CD4-positive, alpha-beta T cell (primary cell): ENCODE results near the gene RFNG. TPM values are rescaled to one million over a fixed set of nuclear protein-coding genes. Genes with fewer than 3 reads are reported as not detected.
A peak's percentile ranks its signal among the peaks of the same experiment; 100 is the strongest.

Experiments used
- ATAC-seq: fragments of 200-7000 bp; cut with Tn5 transposase; one replicate; pipeline ENCODE4 v1.10.0; 2022; ENCODE audit warnings: mild to moderate bottlenecking; ENCODE audit not compliant: poor library complexity
- CTCF ChIA-PET: fragments of 350-600 bp; sonication (Branson Sonifier 250); formaldehyde crosslinking; loops from one replicate; lab custom pipeline; 2021; ENCODE audit warnings: antibody characterized with exemption, inconsistent platforms; lab: Charles Lee
- POLR2A ChIA-PET: fragments of 350-600 bp; sonication (Branson Sonifier 250); formaldehyde crosslinking; loops from one replicate; lab custom pipeline; 2021; ENCODE audit warnings: antibody characterized with exemption, inconsistent platforms; lab: Charles Lee
- DNase-seq, 14 experiments: peaks; one replicate each; pipeline ENCODE4 v3.0.0-alpha.2; 2013 to 2020; ENCODE audit warnings: mixed read lengths in 2 of 14
- H3K27ac ChIP-seq, 2 donors: one replicate each; pipeline versions ENCODE4 v1.5.1 to v1.7.0; 2013; ENCODE audit warnings: low read length in 2 of 2, low read depth in 1 of 2, mild to moderate bottlenecking in 1 of 2
- H3K27me3 ChIP-seq, 2 experiments: 1 replicate in 1 of 2; 2 replicates in 1 of 2; pipeline versions ENCODE4 v1.6.1 to v1.7.0; 2013; ENCODE audit warnings: low read length in 2 of 2, control low read depth in 1 of 2, mild to moderate bottlenecking in 1 of 2, moderate library complexity in 1 of 2; ENCODE audit not compliant: insufficient read depth in 2 of 2, control insufficient read depth in 1 of 2
- H3K36me3 ChIP-seq: one replicate; pipeline ENCODE4 v1.6.1; 2013; ENCODE audit warnings: low read length, control low read depth; ENCODE audit not compliant: insufficient read depth
- H3K4me1 ChIP-seq: one replicate; pipeline ENCODE4 v1.6.1; 2013; ENCODE audit warnings: low read length, control low read depth; ENCODE audit not compliant: insufficient read depth
- H3K4me3 ChIP-seq: one replicate; pipeline ENCODE4 v1.5.1; 2013; ENCODE audit warnings: mild to moderate bottlenecking, low read length, moderate library complexity
- H3K9me3 ChIP-seq, 2 experiments: 1 replicate in 1 of 2; 2 replicates in 1 of 2; pipeline versions ENCODE4 v1.6.1 to v1.7.0; 2013; ENCODE audit warnings: low read length in 2 of 2, mild to moderate bottlenecking in 2 of 2, control low read depth in 1 of 2, moderate library complexity in 1 of 2; ENCODE audit not compliant: control insufficient read depth in 1 of 2, insufficient read depth in 1 of 2
- H3K27ac Mint-ChIP-seq: one replicate; pipeline ENCODE4 v1.8.0; 2020; ENCODE audit warnings: mixed read lengths
- H3K27me3 Mint-ChIP-seq: one replicate; pipeline ENCODE4 v1.8.0; 2021; ENCODE audit warnings: mixed read lengths
- H3K36me3 Mint-ChIP-seq: one replicate; pipeline ENCODE4 v1.8.0; 2021; ENCODE audit warnings: low read depth, mixed read lengths
- H3K4me1 Mint-ChIP-seq: one replicate; pipeline ENCODE4 v1.8.0; 2021; ENCODE audit warnings: low read depth, mixed read lengths
- H3K4me3 Mint-ChIP-seq: one replicate; pipeline ENCODE4 v1.8.0; 2020; ENCODE audit warnings: mild to moderate bottlenecking, mixed read lengths
- H3K9me3 Mint-ChIP-seq: one replicate; pipeline ENCODE4 v1.8.0; 2020; ENCODE audit warnings: mixed read lengths
- CTCF ChIP-seq: fragments of 200-600 bp; IDR thresholded peaks from one replicate; pipeline ENCODE4 v1.8.0; 2022; ENCODE audit warnings: antibody characterized with exemption, mild to moderate bottlenecking
- intact Hi-C, 2 experiments: fragments of 100-400 bp; cut with DNase I in 1 of 2; cut with micrococcal nuclease in 1 of 2; formaldehyde crosslinking; loops; one replicate each; pipeline versions ENCODE4 v1.15.1 to v1.9.0; 2023 to 2025; cut with DNase I, micrococcal nuclease
- total RNA-seq, 174 experiments: library from RNA in 2 of 174; stranded (reverse) in 2 of 174; gene quantifications; one replicate each; pipeline ENCODE4 v1.2.3 and lab custom pipeline; 2021 to 2026

The RFNG gene
- total RNA-seq, 2 experiments from 2014 or later, result 28.1 to 31.2 TPM

GRCh38 chr17:82035956-82036633 is 15.5 kb downstream of the RFNG start:
- no peak for DNase-seq
- ATAC-seq, result no peak
- Histone ChIP-seq H3K4me1 (peaks cover 32% of the 10 kb centered on the region), H3K27me3 (no peaks in the 10 kb centered on the region), H3K27ac (peak overlapping the region in 1 of 2 donors; percentile 45), H3K4me3 (peak overlapping the region; percentile 65), H3K9me3 (no peaks in the 10 kb centered on the region), H3K36me3 (no peaks in the 10 kb centered on the region)
- Mint-ChIP-seq H3K36me3 (peaks cover 16% of the 10 kb centered on the region), H3K27me3 (no peaks in the 10 kb centered on the region), H3K9me3 (no peaks in the 10 kb centered on the region), H3K4me3 (peak overlapping the region; percentile 79), H3K27ac (no peak overlapping the region), H3K4me1 (peaks cover 26% of the 10 kb centered on the region)
- intact Hi-C loops, result loop anchor here (5.0 to 10.0 kb wide), 6 partner anchors 89 to 519 kb away; partner anchors contain the start of genes HEXD (in 2 of the 2) and OGFOD3 (in 2 of the 2)
- POLR2A ChIA-PET, result interaction anchor here (0.8 to 1.8 kb wide), 4 partner anchors 62 to 333 kb away, joined by 4 to 6 read pairs (median 4); partner anchors contain the start of genes FASN and MRPL12
- no peak for TF ChIP-seq CTCF
- CTCF ChIA-PET, result interaction anchor here (1.6 to 1.9 kb wide), 3 partner anchors 61 to 77 kb away, joined by 3 to 12 read pairs (median 5); no protein-coding TSS in a partner anchor

DNA sequence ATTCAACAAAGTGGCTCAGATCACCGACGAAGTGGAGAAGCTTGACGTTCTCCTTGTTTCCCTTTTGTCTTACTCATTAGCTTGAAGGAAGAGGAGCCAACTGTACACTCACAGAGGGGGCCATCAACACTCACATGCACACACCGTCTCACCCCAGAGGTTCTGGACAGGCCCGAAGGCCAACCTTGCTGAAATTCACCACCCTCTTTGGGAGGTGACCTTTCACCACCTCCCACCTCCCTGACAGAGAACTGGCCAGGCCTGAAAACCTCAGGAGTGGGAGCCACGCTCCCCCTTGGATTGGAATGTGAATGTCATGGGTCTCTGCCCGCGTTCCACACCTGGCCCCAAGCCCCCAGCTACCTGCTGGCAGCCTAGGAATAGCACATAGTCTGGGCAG is 16.1 kb downstream of the RFNG start:
- Histone ChIP-seq H3K4me3 (no peak overlapping the region), H3K9me3 (no peaks in the 10 kb centered on the region), H3K36me3 (no peaks in the 10 kb centered on the region), H3K27ac (no peak overlapping the region), H3K4me1 (peaks cover 38% of the 10 kb centered on the region), H3K27me3 (no peaks in the 10 kb centered on the region)
- ChIA-PET POLR2A (interaction anchor here (0.8 to 1.8 kb wide), 2 partner anchors 63 to 262 kb away, joined by 5 to 6 read pairs; partner anchors contain the start of gene FASN), CTCF (interaction anchor here (1.7 kb wide), 1 partner anchor 76 kb away, joined by 5 read pairs; no protein-coding TSS in a partner anchor)
- intact Hi-C loops, result loop anchor here (5.0 to 10.0 kb wide), 6 partner anchors 89 to 519 kb away; partner anchors contain the start of genes HEXD (in 2 of the 2) and OGFOD3 (in 2 of the 2)
- Mint-ChIP-seq H3K4me3 (peak overlapping the region; percentile 79), H3K36me3 (peaks cover 16% of the 10 kb centered on the region), H3K9me3 (no peaks in the 10 kb centered on the region), H3K4me1 (peaks cover 26% of the 10 kb centered on the region), H3K27ac (peak overlapping the region; percentile 60), H3K27me3 (no peaks in the 10 kb centered on the region)
- no peak for ATAC-seq
- no peak for TF ChIP-seq CTCF
- no peak for DNase-seq

DNA sequence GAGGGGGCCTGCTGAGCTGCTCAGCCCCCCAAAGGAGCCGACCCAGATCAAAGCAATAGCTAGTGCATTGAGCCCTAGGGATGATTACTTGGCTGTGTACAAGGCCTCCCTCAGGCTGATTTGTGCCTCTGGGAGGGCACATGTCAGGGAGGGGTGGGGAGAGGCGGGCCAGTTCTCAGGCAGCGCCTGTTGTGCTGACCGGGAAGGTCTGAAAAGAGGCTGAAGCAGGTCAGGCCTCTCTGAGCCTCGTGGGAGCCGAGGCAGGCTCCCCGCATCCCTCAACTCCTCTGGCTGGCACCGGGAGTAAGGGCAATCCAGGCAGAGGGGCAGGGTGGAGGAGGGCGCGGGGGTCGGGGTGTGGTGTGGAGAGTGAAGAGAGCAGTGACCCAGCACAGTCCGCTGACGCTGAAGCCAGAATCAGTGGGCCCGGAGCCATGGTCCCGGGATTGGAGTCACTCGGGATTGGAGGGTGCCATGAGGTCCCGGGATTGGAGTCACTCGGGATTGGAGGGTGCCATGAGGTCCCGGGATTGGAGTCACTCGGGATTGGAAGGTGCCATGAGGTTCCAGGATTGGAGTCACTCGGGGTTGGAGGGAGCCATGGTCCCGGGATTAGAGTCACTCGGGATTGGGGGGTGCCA is 17.1 kb downstream of the RFNG start:
- Mint-ChIP-seq H3K4me1 (peaks cover 30% of the 10 kb centered on the region), H3K9me3 (no peaks in the 10 kb centered on the region), H3K4me3 (peak overlapping the region; percentile 68), H3K36me3 (peaks cover 16% of the 10 kb centered on the region), H3K27ac (peak overlapping the region; percentile 60), H3K27me3 (no peaks in the 10 kb centered on the region)
- intact Hi-C loops, result loop anchor here (5.0 to 10.0 kb wide), 6 partner anchors 90 to 520 kb away; partner anchors contain the start of genes HEXD (in 2 of the 2) and OGFOD3 (in 2 of the 2)
- no peaks in the 10 kb centered on the region for H3K9me3 ChIP-seq
- H3K4me3 ChIP-seq, result no peak overlapping the region
- ChIA-PET CTCF (interaction anchor here (1.7 kb wide), 1 partner anchor 75 kb away, joined by 5 read pairs; no protein-coding TSS in a partner anchor), POLR2A (interaction anchor here (0.6 kb wide), 1 partner anchor 10 kb away, joined by 4 read pairs; no protein-coding TSS in a partner anchor)
- no peaks in the 10 kb centered on the region for H3K36me3 ChIP-seq
- no peak for TF ChIP-seq CTCF
- H3K27ac ChIP-seq, result no peak overlapping the region
- DNase-seq (no peak), ATAC-seq (no peak)
- H3K4me1 ChIP-seq, result peaks cover 47% of the 10 kb centered on the region
- H3K27me3 ChIP-seq, result no peaks in the 10 kb centered on the region
